HEK293T (cell line): Measurements from ENCODE around the gene ULK3.

Source experiments
- CTCF ChIA-PET: fragments of 350-600 bp; formaldehyde crosslinking; extraction: SDS; loops from one replicate; lab custom pipeline; 2021; ENCODE audit warnings: antibody characterized with exemption, inconsistent platforms; lab: Yijun Ruan, JAX
- POLR2A ChIA-PET: fragments of 350-600 bp; formaldehyde crosslinking; extraction: SDS; loops from one replicate; lab custom pipeline; 2020; ENCODE audit warnings: antibody characterized with exemption, inconsistent platforms; lab: Yijun Ruan, JAX
- DNase-seq: peaks from one replicate; pipeline ENCODE4 v3.0.0; 2012; ENCODE audit warnings: mixed read lengths; ENCODE audit errors: extremely low spot score
- ARNT ChIP-seq: fragments of 450-650 bp; IDR thresholded peaks from 2 replicates; pipeline ENCODE4 v1.6.1; 2017; ENCODE audit warnings: mild to moderate bottlenecking
- BHLHE40 ChIP-seq: fragments of 450-650 bp; IDR thresholded peaks from 2 replicates; pipeline ENCODE4 v1.6.1; 2016; ENCODE audit warnings: mild to moderate bottlenecking, moderate library complexity, borderline replicate concordance
- CTBP1 ChIP-seq: fragments of 450-650 bp; IDR thresholded peaks from 2 replicates; pipeline ENCODE4 v1.6.1; 2016; ENCODE audit warnings: borderline replicate concordance
- ELF4 ChIP-seq: fragments of 450-650 bp; IDR thresholded peaks from 2 replicates; pipeline ENCODE4 v1.6.1; 2017; ENCODE audit warnings: antibody characterized with exemption
- FOXA1 ChIP-seq: fragments of 450-650 bp; IDR thresholded peaks from 2 replicates; pipeline ENCODE4 v1.6.1; 2016; ENCODE audit warnings: mild to moderate bottlenecking
- FOXK2 ChIP-seq: fragments of 450-650 bp; IDR thresholded peaks from 2 replicates; pipeline ENCODE4 v1.6.1; 2016; ENCODE audit warnings: mild to moderate bottlenecking
- FOXM1 ChIP-seq: fragments of 450-650 bp; IDR thresholded peaks from 2 replicates; pipeline ENCODE4 v1.6.1; 2017; ENCODE audit warnings: mild to moderate bottlenecking, borderline replicate concordance
- HDGF ChIP-seq: fragments of 450-650 bp; IDR thresholded peaks from 2 replicates; pipeline ENCODE4 v1.6.1; 2017; ENCODE audit warnings: antibody characterized with exemption, borderline replicate concordance
- L3MBTL2 ChIP-seq: fragments of 450-650 bp; conservative IDR thresholded peaks from 2 replicates; pipeline ENCODE4 v1.6.1; 2016; ENCODE audit warnings: mild to moderate bottlenecking
- LEF1 ChIP-seq: fragments of 450-650 bp; IDR thresholded peaks from 2 replicates; pipeline ENCODE4 v1.6.1; 2017; ENCODE audit warnings: mild to moderate bottlenecking, borderline replicate concordance
- NFRKB ChIP-seq: fragments of 450-650 bp; IDR thresholded peaks from 2 replicates; pipeline ENCODE4 v1.6.1; 2016; ENCODE audit warnings: mild to moderate bottlenecking, moderate library complexity
- SP1 ChIP-seq: fragments of 450-650 bp; IDR thresholded peaks from 2 replicates; pipeline ENCODE4 v1.6.1; 2017
- SUZ12 ChIP-seq: fragments of 450-650 bp; IDR thresholded peaks from 2 replicates; pipeline ENCODE4 v1.6.1; 2016; ENCODE audit warnings: mild to moderate bottlenecking
- TARDBP ChIP-seq: fragments of 450-650 bp; IDR thresholded peaks from 2 replicates; pipeline ENCODE4 v1.6.1; 2016
- ZNF384 ChIP-seq: fragments of 450-650 bp; IDR thresholded peaks from 2 replicates; pipeline ENCODE4 v1.6.1; 2016
- TF ChIP-seq, protein P1 (sequence below): fragments of 450-650 bp; IDR thresholded peaks from 2 replicates; pipeline ENCODE4 v1.6.1; 2016

Gene ULK3

GRCh38 chr15:74798388-74799254 lies 44.3 kb downstream of the ULK3 start:
- TF ChIP-seq TARDBP (no peak), FOXA1 (no peak), SUZ12 (no peak), ZNF384 (no peak), BHLHE40 (no peak), CTBP1 (no peak), SP1 (no peak), NFRKB (no peak), ARNT (no peak), FOXK2 (no peak), L3MBTL2 (no peak), LEF1 (no peak), FOXM1 (no peak), ELF4 (no peak), HDGF (no peak)
- TF ChIP-seq, protein P1, sequence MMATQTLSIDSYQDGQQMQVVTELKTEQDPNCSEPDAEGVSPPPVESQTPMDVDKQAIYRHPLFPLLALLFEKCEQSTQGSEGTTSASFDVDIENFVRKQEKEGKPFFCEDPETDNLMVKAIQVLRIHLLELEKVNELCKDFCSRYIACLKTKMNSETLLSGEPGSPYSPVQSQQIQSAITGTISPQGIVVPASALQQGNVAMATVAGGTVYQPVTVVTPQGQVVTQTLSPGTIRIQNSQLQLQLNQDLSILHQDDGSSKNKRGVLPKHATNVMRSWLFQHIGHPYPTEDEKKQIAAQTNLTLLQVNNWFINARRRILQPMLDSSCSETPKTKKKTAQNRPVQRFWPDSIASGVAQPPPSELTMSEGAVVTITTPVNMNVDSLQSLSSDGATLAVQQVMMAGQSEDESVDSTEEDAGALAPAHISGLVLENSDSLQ: no peak
- ChIA-PET POLR2A (no interaction called here), CTCF (interaction anchor here (0.9 to 1.5 kb wide), 10 partner anchors 11 to 167 kb away, joined by 3 to 11 read pairs (median 6); no protein-coding TSS in a partner anchor)
- DNase-seq: no peak

- ChIA-PET CTCF (interaction anchor here (0.8 to 2.6 kb wide), 3 partner anchors 8 to 25 kb away, joined by 3 to 12 read pairs (median 4); no protein-coding TSS in a partner anchor), POLR2A (no interaction called here)
- no peak for DNase-seq
- TF ChIP-seq CTBP1 (no peak), ELF4 (no peak), SUZ12 (no peak), ZNF384 (no peak), NFRKB (no peak), FOXK2 (no peak), L3MBTL2 (no peak), FOXA1 (no peak)
These were observed 46.9 kb downstream of the ULK3 start for GRCh38 chr15:74795966-74796625.

- CTCF ChIA-PET: interaction anchor here (0.6 to 2.6 kb wide), 2 partner anchors 24 to 1352 kb away, joined by 3 to 12 read pairs; no protein-coding TSS in a partner anchor
- DNase-seq: no peak
- TF ChIP-seq LEF1 (no peak), SP1 (no peak), ARNT (no peak), NFRKB (no peak), ZNF384 (no peak), ELF4 (no peak), TARDBP (no peak), FOXM1 (no peak), FOXA1 (no peak), SUZ12 (no peak), BHLHE40 (no peak), L3MBTL2 (no peak), CTBP1 (no peak)
- TF ChIP-seq, protein P1: no peak
- POLR2A ChIA-PET: interaction anchor here (1.0 kb wide), 1 partner anchor 143 kb away, joined by 3 read pairs; the partner anchor contains the start of gene COX5A
These were observed 48.0 kb downstream of the ULK3 start for GRCh38 chr15:74794970-74795349.

- no peak for DNase-seq
- ChIA-PET CTCF (interaction anchor here (0.6 to 1.2 kb wide), 5 partner anchors 10 to 1352 kb away, joined by 3 to 4 read pairs (median 3); no protein-coding TSS in a partner anchor), POLR2A (interaction anchor here (1.0 to 2.5 kb wide), 2 partner anchors 11 to 144 kb away, joined by 3 to 7 read pairs; partner anchors contain the start of gene COX5A)
- TF ChIP-seq HDGF (no peak), BHLHE40 (no peak), ARNT (no peak), ELF4 (no peak), SUZ12 (no peak), FOXM1 (no peak), FOXA1 (no peak), LEF1 (no peak), NFRKB (no peak), ZNF384 (no peak), TARDBP (no peak), FOXK2 (no peak), CTBP1 (no peak), SP1 (no peak), L3MBTL2 (no peak)
- TF ChIP-seq, protein P1: no peak
These were observed 48.5 kb downstream of the ULK3 start for GRCh38 chr15:74794248-74794969.
